NOMO-1 (cell line): ENCODE results near the gene TRIM7.
"Not testable (repeated sequence)": the region's sequence is repeated elsewhere in the genome, so short reads cannot be mapped to it uniquely, and the experiment has no call there.

ENCODE experiments used
- DNase-seq, 2 experiments: peaks; one replicate each; lab custom pipeline; 2025; ENCODE audit not compliant: unreplicated experiment in 2 of 2; lab: John Stamatoyannopoulos, UW

The TRIM7 gene

GRCh38 chr5:181194489-181195248 lies 10.3 kb downstream of the TRIM7 start:
- no peak for DNase-seq

GRCh38 chr5:181193656-181194055 lies 11.3 kb downstream of the TRIM7 start:
- DNase-seq: no peak

GRCh38 chr5:181192337-181193046 lies 12.5 kb downstream of the TRIM7 start:
- DNase-seq: no peak

- no peak for DNase-seq
These were observed 13.3 kb downstream of the TRIM7 start for GRCh38 chr5:181191526-181192336.

DNA sequence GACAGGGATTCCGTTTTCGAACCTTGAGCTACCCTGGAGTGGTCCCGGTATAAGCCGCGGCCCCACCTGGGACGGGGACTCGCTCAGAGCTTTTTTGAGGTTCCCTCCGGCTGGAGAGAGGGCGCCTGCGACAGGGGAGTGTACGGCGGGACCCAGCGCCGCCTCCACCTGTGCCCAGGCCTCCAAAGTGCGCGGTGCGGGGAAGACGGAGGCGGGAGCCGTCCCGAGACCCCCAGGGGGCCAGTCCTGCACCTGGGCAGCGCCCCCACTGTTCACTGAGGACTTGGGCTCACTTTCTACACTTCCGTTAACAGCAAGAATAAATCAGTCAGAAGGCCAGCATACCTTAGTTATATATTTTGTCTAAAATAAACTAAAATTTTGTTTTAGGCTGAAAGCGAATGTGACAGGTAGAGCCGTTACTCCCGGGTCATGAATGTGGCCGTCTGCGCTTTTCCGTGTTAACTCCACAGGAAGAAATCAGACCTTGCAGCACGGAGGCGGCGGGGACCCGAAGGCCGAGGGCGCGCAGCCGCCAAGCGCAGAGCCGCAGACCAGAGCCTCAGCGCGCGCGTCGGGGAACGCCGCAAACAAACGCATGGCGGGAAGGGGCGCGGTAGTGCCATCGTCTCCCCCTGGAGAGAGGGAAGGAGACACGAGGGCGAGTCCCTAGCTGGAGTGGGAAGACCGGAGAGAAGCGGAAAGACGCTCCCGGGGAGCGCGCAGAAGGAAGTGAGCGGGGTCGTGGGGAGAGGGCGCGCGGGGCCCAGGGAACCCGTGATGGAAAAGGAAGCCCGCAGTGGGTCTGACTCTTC lies 14.1 kb downstream of the TRIM7 start:
- DNase-seq: no peak

DNA sequence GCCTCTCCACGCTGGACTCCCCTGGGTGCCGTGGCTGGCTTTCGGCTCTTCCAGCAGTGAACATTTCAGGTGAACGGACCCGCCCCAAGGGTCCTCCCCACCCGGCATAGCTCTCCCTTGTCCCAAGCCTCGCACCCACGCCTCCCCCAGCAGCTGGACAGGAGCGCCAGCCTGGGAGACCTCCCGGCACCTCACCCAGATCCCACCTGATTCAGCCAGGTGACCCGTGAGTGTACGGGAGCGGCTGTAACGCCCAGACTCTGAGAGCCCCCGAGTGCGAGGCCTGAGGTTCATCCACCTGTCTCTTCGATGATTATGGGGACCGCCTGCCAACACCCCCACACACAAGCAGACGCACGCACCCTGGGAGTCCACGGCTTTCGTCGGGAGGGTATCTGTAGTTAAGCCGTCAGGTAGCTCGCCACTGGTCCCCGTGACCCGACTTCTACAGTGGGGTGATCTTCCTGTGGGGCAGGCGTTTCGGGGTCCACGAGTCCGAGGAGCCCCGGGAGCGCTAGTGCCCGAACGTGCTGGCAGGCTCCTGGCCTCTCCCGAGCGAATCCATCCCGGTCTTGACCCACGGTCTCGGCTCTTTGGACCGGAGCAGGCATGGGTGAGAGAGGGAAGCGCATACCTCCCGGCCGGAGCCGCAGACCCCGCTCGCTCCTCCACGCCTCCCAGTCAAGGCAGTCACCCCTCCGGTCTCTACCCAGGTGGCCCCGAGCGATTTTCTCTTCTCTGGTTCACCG lies 14.9 kb downstream of the TRIM7 start:
- DNase-seq: no peak

DNA sequence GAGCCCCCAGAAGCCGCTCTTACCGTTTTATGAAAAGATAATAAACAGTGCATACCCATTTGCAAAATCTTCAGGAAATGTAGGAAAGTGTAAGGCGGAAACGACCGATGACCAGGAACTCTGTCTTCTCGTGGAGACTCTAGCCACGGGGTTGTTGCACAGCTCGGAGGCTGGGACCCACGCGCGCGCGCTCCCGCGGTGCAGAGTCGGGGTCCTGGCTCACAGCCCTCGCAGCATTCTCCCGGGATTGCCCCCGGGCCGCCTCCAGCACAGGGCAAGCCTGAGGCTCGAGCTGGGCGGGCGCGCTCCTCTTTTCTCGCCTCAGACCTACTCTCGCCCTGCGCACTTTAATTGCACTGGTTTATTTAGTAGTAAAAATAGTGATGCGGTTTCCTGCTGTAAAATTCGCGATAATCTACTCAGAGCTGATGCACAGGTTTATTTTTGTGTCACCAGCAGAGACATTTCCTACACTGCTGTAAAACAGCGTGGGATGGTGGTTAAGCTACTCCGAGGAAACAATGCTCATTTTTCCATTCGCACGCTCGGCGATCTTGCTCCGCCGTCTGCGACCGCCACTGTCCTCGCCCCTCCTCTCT lies 15.5 kb downstream of the TRIM7 start:
- DNase-seq: no peak

- DNase-seq: no peak
These were observed 16.2 kb downstream of the TRIM7 start for GRCh38 chr5:181188700-181189362.

DNA sequence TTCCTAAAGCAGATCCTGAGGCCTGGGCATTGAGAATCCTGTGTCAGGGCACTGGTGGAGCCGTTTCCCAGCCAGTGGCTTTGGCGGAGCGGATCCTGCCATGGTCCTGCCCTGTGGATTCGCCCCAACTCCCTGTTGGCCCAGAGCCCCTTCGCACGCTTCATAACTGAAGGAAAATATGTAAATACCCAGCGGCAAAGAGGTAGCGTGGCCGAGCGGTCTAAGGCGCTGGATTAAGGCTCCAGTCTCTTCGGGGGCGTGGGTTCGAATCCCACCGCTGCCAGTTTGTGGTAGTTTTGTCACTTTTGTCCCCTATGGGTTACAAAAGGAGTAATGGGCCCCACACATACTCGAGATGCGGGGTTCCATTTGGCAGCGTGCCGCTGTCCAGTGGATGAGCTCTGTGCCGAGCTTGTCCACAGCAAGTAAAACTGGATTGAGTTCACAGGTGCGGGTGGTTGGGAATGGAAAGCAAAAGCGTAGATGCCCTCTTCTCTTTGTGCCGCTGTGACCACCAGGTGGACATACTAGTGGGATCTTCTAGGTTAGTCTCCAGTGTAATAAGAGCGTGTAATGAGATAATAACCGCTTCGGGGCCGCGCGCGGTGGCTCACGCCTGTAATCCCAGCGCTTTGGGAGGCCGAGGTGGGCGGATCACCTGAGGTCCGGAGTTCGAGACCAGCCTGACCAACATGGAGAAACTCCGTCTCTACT lies 17.3 kb downstream of the TRIM7 start:
- no peak for DNase-seq

GRCh38 chr5:181186986-181187499 lies 18.0 kb downstream of the TRIM7 start:
- no peak for DNase-seq

DNA sequence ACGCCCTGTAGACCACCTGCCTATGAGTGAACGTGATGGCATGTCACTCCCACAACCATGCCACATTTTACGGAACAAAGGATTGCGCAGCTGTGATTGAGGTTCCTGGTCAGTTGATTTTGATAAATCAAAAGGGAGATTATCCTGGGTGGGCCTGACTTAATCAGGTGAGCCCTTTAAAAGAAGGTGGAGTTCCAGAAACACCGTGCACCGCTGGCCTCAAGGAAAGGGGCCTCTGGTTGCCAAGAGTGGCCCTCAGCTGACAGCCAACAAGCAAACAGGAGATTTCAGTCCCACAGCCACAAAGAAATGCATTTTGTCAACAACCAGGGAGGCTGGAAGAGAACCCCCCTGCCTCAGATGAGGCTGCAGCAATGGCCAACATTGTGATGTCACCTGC lies 19.0 kb downstream of the TRIM7 start:
- DNase-seq: no peak

DNA sequence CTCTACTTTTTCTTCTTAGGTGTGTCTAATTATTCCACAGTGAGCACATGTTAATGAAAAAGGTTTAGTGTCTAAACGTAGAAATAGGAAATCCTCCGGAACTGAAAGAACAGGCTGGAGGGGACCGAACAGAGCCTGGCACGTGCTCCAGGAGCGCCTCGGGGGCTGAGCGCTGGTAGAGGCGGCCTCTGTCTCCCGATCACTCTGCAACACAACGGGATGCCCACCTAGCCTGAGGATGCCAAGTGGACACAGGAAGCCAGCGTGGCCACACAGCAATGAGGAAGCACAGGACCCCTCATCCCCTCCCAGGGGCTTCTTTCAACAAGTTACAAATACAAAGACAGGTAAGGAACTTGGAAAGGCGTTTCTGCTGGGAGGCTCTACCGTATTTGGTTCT lies 19.4 kb downstream of the TRIM7 start:
- no peak for DNase-seq

GRCh38 chr5:181184845-181185216 lies 20.2 kb downstream of the TRIM7 start:
- DNase-seq: no peak

GRCh38 chr5:181182651-181183050 lies 22.3 kb downstream of the TRIM7 start:
- no peak for DNase-seq

GRCh38 chr5:181181650-181182565 lies 23.1 kb downstream of the TRIM7 start:
- no peak for DNase-seq

DNA sequence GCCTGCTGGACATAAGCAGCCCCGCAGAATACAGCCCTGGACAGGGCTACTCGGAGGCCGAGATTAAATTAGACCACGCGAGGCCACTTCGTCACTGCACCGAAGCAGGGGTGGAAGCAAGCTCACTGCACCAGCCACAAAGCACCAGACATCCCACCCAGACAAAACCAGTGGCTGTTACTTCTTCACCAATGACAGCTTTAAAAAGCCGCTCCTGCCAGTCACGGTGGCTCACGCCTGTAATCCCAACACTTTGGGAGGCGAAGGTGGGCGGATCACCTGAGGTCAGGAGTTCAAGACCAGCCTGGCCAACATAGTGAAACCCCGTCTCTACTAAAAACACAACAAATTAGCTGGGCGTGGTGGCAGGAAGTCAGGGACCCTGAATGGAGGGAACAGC lies 27.4 kb downstream of the TRIM7 start:
- not testable (repeated sequence) for DNase-seq

DNA sequence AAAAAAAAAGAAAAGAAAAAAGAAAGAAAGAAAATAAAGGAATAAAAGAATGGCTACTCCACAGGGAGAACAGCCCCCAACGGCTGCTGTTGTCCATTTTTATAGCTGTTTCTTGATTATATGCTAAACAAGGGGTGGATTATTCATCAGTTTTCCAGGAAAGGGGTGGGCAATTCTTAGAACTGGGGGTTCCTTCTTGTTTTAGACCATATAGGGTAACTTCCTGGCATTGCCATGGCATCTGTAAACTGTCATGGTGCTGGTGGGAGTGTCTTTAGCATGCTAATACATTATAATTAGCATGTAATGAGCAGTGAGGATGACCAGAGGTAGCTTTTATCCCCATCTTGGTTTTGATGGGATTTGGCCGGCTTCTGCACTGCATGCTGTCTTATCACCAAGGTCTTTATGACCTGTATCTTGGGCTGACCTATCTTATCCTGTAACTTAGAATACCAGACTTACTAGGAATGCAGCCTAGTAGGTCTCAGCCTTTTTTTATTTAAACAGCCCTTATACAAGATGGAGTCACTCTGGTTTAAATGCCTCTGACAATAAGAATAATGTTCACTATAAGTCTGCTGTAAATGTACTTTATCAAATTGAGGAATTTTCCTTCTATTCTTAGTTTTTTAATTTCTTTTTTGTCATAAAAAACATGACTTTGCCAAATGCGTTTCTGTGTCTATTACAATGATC lies 28.6 kb downstream of the TRIM7 start:
- no peak for DNase-seq
